PC-3 (cell line): ENCODE data around the gene MSTO1. TPM values are rescaled to one million over a fixed set of nuclear protein-coding genes. Genes with fewer than 3 reads are reported as not detected.
"Not testable (repeated sequence)": the region's sequence is repeated elsewhere in the genome, so short reads cannot be mapped to it uniquely, and the experiment has no call there.

Experiments used
- ATAC-seq: fragments of 200-7000 bp; cut with Tn5 transposase; 2 replicates; pipeline ENCODE4 v1.9.1; 2020; ENCODE audit warnings: mild to moderate bottlenecking, moderate library complexity
- Bru-seq: library from RNA; stranded (reverse); fragments of 400-500 nt; gene quantifications from one replicate; lab custom pipeline; 2021; lab: Mats Ljungman, UMichigan
- BruChase-seq, 2 experiments: library from RNA; stranded (reverse); fragments of 400-500 nt; gene quantifications; one replicate each; lab custom pipeline; 2021; lab: Mats Ljungman, UMichigan
- BruUV-seq: library from RNA; stranded (reverse); fragments of 400-500 nt; replicated peaks from 2 replicates; lab custom pipeline; 2021; lab: Mats Ljungman, UMichigan
- CTCF ChIA-PET: fragments of 300-600 bp; sonication (Branson Sonifier 250); formaldehyde crosslinking; loops from one replicate; lab custom pipeline; 2022; ENCODE audit warnings: antibody characterized with exemption; lab: Charles Lee
- POLR2A ChIA-PET: fragments of 300-600 bp; sonication (Branson Sonifier 250); formaldehyde crosslinking; loops from one replicate; lab custom pipeline; 2022; ENCODE audit warnings: antibody characterized with exemption; ENCODE audit not compliant: unreplicated experiment; lab: Charles Lee
- DNase-seq: peaks from one replicate; pipeline ENCODE4 v3.0.0-alpha.2; 2015
- H2AFZ ChIP-seq: fragments of 300-600 bp; sonication (generic); 2 replicates; pipeline ENCODE4 v1.6.0; 2016; ENCODE audit warnings: antibody characterized with exemption, low read length
- H3F3A ChIP-seq: fragments of 300-600 bp; sonication (generic); one replicate; pipeline ENCODE4 v1.6.0; 2017; ENCODE audit warnings: antibody characterized with exemption, low read length, control low read depth, mild to moderate bottlenecking; ENCODE audit not compliant: unreplicated experiment
- H3K27ac ChIP-seq: fragments of 300-600 bp; sonication (generic); 2 replicates; pipeline ENCODE4 v1.5.1; 2016; ENCODE audit warnings: mild to moderate bottlenecking, low read length
- H3K27me3 ChIP-seq: fragments of 300-600 bp; sonication (generic); 2 replicates; pipeline ENCODE4 v1.6.1; 2016; ENCODE audit warnings: low read length, mixed read lengths
- H3K36me3 ChIP-seq: fragments of 300-600 bp; sonication (generic); 2 replicates; pipeline ENCODE4 v1.6.1; 2016; ENCODE audit warnings: low read depth, mixed run types, low read length, mixed read lengths
- H3K4me1 ChIP-seq: fragments of 300-600 bp; sonication (generic); 2 replicates; pipeline ENCODE4 v1.5.1; 2016; ENCODE audit warnings: low read length; ENCODE audit not compliant: insufficient read depth
- H3K4me2 ChIP-seq: fragments of 300-600 bp; sonication (generic); 2 replicates; pipeline ENCODE4 v1.6.0; 2016; ENCODE audit warnings: low read length
- H3K4me3 ChIP-seq: fragments of 300-600 bp; sonication (generic); 2 replicates; pipeline ENCODE4 v1.5.1; 2016; ENCODE audit warnings: mild to moderate bottlenecking, low read length, mixed read lengths
- H3K79me2 ChIP-seq: fragments of 300-600 bp; sonication (generic); 2 replicates; pipeline ENCODE4 v1.6.1; 2017; ENCODE audit warnings: low read length, mixed read lengths
- H3K9ac ChIP-seq: fragments of 300-600 bp; sonication (generic); 2 replicates; pipeline ENCODE4 v1.6.0; 2016; ENCODE audit warnings: mild to moderate bottlenecking, low read length
- H3K9me2 ChIP-seq: fragments of 300-600 bp; sonication (generic); replicated peaks from 2 replicates; pipeline ENCODE4 v1.6.1; 2016; ENCODE audit warnings: mixed run types, low read length, mixed read lengths
- H3K9me3 ChIP-seq: fragments of 300-600 bp; sonication (generic); 2 replicates; pipeline ENCODE4 v1.6.1; 2016; ENCODE audit warnings: low read length, mixed read lengths
- H4K20me1 ChIP-seq: fragments of 300-600 bp; sonication (generic); 2 replicates; pipeline ENCODE4 v1.6.1; 2016; ENCODE audit warnings: low read length, mixed read lengths
- EZH2 ChIP-seq: fragments of 300-600 bp; sonication (generic); IDR thresholded peaks from one replicate; pipeline ENCODE4 v1.6.1; 2017; ENCODE audit warnings: antibody characterized with exemption, mild to moderate bottlenecking, low read length; ENCODE audit not compliant: unreplicated experiment
- EZH2phosphoT487 ChIP-seq: fragments of 300-600 bp; sonication (generic); IDR thresholded peaks from 2 replicates; pipeline ENCODE4 v1.6.1; 2018; ENCODE audit warnings: mild to moderate bottlenecking, antibody characterized with exemption, low read length, borderline replicate concordance
- intact Hi-C: fragments of 100-400 bp; cut with micrococcal nuclease; formaldehyde crosslinking; loops from 2 replicates; pipeline ENCODE4 v1.9.0; 2023
- long read RNA-seq: library from polyadenylated mRNA; unstranded; transcript quantifications from one replicate; pipeline ENCODE4 v2.0.0, GENCODE V29; 2021; ENCODE audit not compliant: unreplicated experiment
- total RNA-seq: library from RNA; depleted of rRNA; stranded (reverse); fragments of >200 nt; gene quantifications from 2 replicates; pipeline ENCODE4 v1.2.3, GENCODE V29; 2014; rRNA removed
- TF ChIP-seq, protein P1 (sequence below): fragments of 300-600 bp; sonication (generic); conservative IDR thresholded peaks from 2 replicates; pipeline ENCODE4 v1.5.1; 2017; ENCODE audit warnings: antibody characterized with exemption, low read depth, mild to moderate bottlenecking, low read length

MSTO1 gene
- total RNA-seq (76.6 and 80.3 TPM in 2 replicates), Bru-seq, nascent RNA (percentile 96 among the genes with signal in this experiment), BruChase-seq, experiment 1, labeled RNA remaining after a 6-hour chase (percentile 95 among the genes with signal in this experiment), BruChase-seq, experiment 2, labeled RNA remaining after a 2-hour chase (percentile 91 among the genes with signal in this experiment)
- long read RNA-seq, transcript MSTO1-201 (14 exons, 2,431 nt) = major isoform, 26 of 128 reads
- long read RNA-seq, partial matches to known transcripts = 29 of 128 reads
- long read RNA-seq, other reads (novel, unspliced or antisense) = 73 of 128 reads

DNA sequence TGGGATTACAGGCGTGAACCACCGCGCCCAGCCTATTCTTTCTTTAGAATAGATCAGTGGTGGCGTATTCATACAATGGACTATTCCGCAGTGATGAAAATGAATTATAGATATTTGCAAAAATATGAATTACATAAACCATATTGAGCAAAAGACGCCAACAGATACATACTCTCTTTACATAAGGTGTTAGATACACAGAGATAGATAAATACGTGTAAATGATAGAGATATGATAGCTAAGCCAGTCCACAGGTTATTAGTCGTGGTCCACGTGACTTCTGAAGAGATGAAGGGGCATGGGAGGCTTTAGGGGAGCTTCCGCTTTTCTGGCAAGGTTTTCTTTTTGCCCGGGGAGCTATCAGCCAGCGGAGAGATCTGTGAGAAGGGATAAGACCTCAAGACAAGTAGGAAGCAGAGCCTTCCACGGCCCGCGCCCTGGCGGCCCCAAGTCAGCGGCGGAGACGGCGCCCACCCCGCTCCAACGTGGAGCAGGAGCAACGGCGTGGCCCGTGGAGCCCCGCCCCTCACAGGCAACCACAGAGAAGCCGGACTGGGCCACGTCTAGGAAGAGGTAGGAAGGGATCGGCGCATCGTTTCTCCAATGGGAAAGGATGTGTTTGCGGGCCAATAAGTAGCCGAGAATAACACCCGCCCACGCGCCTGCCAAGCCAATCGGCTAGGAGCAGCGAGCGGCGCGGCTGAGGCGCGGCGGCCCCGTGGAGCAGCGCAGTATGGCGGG, at the start of gene MSTO1:
Gene MSTO1 (plus strand): TSS at position 704 of the 742 bp plus-strand sequence. CDS start 31 bp downstream, at position 735.
- peak within 1 kb of the TSS; percentile 60 for H3K27ac ChIP-seq
- H3K9me2 ChIP-seq = no peaks in the 10 kb centered on the region
- H3K4me2 ChIP-seq = peak within 1 kb of the TSS; percentile 83
- no peaks in the 10 kb centered on the region for H3K9me3 ChIP-seq
- H3K27me3 ChIP-seq = no peaks in the 10 kb centered on the region
- H3K4me1 ChIP-seq = peaks cover 4% of the 10 kb centered on the region; the same call in 1 of the 2 replicates
- ATAC-seq (peak; percentile 96), DNase-seq (peak; percentile 99)
- peak within 1 kb of the TSS; percentile 77 for H2AFZ ChIP-seq
- H3K79me2 ChIP-seq = no peaks in the 10 kb centered on the region; the same call in 1 of the 2 replicates
- peak within 1 kb of the TSS; percentile 87 for H3K9ac ChIP-seq
- H3F3A ChIP-seq = no peaks in the 10 kb centered on the region
- no peaks in the 10 kb centered on the region for H4K20me1 ChIP-seq
- ChIA-PET POLR2A (interaction anchor here (0.5 kb wide), 1 partner anchor 42 kb away, joined by 3 read pairs; no protein-coding TSS in a partner anchor), CTCF (no interaction called here)
- no peak for TF ChIP-seq EZH2
- H3K36me3 ChIP-seq = peaks cover 14% of the 10 kb centered on the region
- intact Hi-C loops = no loop called here
- H3K4me3 ChIP-seq = peak within 1 kb of the TSS; percentile 70
- TSS peak; percentile 100 for BruUV-seq

DNA sequence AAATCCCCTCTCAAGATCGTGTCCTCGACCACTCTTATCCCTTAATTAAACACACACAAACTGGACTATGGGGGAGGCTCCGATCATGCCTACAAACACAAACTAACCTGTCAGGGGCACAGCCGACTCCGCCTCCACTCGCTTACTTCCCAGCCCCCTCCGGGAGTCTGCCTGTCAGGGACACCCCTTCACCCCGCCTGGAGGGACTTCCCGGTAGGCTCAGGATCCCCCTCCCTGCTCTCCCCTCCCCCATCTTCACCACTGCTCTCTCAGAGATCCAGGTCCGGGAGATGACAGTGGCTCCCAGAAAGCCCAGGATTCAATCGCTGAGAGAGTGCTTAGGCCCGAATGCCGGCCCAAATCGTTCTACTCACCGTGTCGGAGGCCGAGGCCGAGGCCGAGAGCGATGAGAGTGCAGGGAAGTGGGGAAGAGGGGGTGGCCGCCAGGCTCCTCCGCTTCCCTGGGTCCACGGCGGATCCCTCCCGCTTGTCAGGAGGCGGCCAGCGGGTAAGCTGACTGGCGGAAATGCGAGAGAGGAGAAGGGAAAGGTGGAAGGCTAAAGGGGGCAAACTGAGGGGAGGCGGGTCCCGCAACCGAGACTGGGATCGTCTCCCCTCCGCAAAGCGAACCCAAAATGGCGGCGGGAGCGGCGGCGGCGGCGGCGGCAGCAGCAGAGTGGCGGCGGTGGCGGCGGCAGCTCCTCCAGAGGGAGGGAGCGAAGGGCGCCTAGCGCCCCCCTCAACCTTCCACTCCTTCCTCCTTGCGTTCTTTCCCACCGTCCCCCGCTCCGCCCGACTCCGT, 48.0 kb upstream of the MSTO1 start:
- intact Hi-C loops = loop anchor here (10.0 kb wide), 1 partner anchor 577 kb away; the partner anchor contains the start of gene FLAD1
- Histone ChIP-seq H3K9ac (peak overlapping the region; percentile 98), H4K20me1 (peaks cover 17% of the 10 kb centered on the region), H3K79me2 (peaks cover 93% of the 10 kb centered on the region), H2AFZ (peak overlapping the region; percentile 97), H3K4me3 (peak overlapping the region; percentile 80), H3K4me1 (peaks cover 21% of the 10 kb centered on the region), H3K27ac (peak overlapping the region; percentile 88), H3K4me2 (peak overlapping the region; percentile 85)
- CTCF ChIA-PET, H3K27me3 ChIP-seq, H3F3A ChIP-seq, H3K9me2 ChIP-seq, DNase-seq, H3K36me3 ChIP-seq, H3K9me3 ChIP-seq, BruUV-seq: not testable (repeated sequence)
- POLR2A ChIA-PET = interaction anchor here (0.7 kb wide), 1 partner anchor 238 kb away, joined by 3 read pairs; no protein-coding TSS in a partner anchor
- ATAC-seq = peak; percentile 4

DNA sequence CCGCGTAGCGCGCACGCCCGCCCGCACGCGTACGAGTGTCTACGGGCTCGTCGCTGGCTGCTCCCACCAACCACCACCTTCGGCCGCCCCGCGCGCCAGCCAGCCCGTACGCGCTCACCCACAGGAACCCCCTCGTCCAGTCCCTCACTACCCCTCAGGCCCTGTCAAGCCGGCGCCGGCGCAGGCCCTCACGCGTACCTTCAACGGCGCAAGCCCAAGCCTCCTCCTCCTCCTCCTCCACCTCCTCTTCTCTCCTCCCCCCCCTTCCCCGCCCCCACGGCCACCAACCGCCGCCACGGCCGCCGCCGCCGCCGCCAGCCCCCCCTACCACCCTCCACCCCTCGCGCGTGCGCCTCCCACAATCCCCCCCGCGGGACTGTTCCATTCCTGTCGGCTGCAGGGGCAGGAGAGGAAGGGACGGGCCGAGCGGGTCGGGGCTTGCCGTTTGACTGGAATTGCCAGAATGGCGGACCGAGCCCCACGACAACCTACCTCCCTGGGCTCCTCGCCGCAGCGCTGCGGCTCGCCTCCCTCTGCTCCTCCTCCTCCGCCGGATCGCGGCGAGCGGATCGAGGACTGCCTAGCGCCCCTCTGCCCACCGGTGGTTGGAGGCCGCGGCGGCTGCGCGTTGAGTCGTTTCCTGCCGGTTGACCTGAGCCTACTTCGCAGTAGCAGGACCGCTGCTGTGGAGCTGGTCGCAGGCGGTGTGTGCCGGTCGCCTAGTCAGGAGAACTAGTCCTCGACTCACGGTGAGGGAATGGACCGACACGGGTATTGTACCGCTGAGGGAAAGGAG, 47.2 kb upstream of the MSTO1 start, which contains the start of gene ASH1L:
Gene ASH1L (minus strand): TSS at position 223 of the 796 bp plus-strand sequence. CDS start 41,284 bp downstream, outside the sequence.
- Histone ChIP-seq H3K27ac (peak within 1 kb of the TSS; percentile 88), H3K79me2 (peaks cover 90% of the 10 kb centered on the region), H3F3A (no peaks in the 10 kb centered on the region), H3K4me3 (peak within 1 kb of the TSS; percentile 80), H3K9ac (peak within 1 kb of the TSS; percentile 98), H4K20me1 (peaks cover 15% of the 10 kb centered on the region), H3K27me3 (no peaks in the 10 kb centered on the region), H3K36me3 (peaks cover 7% of the 10 kb centered on the region; the same call in 1 of the 2 replicates), H3K4me2 (peak within 1 kb of the TSS; percentile 86), H2AFZ (peak within 1 kb of the TSS; percentile 97), H3K9me2 (no peaks in the 10 kb centered on the region), H3K4me1 (peaks cover 21% of the 10 kb centered on the region), H3K9me3 (no peaks in the 10 kb centered on the region)
- no TSS peak for BruUV-seq
- TF ChIP-seq EZH2 (no peak), EZH2phosphoT487 (no peak)
- TF ChIP-seq, protein P1, sequence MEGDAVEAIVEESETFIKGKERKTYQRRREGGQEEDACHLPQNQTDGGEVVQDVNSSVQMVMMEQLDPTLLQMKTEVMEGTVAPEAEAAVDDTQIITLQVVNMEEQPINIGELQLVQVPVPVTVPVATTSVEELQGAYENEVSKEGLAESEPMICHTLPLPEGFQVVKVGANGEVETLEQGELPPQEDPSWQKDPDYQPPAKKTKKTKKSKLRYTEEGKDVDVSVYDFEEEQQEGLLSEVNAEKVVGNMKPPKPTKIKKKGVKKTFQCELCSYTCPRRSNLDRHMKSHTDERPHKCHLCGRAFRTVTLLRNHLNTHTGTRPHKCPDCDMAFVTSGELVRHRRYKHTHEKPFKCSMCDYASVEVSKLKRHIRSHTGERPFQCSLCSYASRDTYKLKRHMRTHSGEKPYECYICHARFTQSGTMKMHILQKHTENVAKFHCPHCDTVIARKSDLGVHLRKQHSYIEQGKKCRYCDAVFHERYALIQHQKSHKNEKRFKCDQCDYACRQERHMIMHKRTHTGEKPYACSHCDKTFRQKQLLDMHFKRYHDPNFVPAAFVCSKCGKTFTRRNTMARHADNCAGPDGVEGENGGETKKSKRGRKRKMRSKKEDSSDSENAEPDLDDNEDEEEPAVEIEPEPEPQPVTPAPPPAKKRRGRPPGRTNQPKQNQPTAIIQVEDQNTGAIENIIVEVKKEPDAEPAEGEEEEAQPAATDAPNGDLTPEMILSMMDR = no peak
- intact Hi-C loops = loop anchor here (10.0 kb wide), 1 partner anchor 578 kb away; the partner anchor contains the start of gene FLAD1
- peak; percentile 93 for DNase-seq
- ChIA-PET CTCF (no interaction called here), POLR2A (interaction anchor here (0.5 to 0.7 kb wide), 4 partner anchors 8 to 332 kb away, joined by 3 to 10 read pairs (median 5); no protein-coding TSS in a partner anchor)
- ATAC-seq = peak; percentile 81

DNA sequence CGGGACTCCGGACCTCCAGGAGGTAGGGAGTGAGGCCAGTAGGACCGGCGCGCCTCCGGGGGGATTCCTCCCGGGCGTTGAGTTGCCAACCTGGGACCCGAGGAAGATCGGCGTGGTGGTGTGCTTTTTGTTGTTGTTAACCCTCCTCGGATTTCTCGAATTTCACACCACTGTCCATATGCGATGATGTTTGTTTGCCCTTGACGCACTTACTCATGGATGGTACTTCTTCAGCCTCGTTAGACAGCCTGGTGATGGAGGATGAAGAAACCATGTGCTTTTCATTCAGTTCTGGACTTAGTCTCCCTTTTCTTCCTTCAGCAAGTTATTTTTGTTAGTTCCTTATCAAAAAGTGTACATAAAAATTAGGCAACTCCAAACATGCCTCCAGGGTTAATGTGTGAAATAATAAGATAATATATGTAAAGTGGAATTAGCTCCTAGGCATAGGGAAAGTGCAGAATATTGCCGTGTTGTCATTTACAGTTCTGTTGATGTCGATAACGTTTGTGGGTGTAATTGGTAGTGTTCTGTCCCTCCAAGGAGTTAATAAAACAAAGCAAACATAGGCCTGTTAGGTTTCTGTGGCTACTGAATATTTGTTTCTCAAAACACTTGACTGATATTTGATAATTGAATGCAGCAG, 46.5 kb upstream of the MSTO1 start:
- peaks cover 88% of the 10 kb centered on the region for H3K79me2 ChIP-seq
- H3K9ac ChIP-seq = peak overlapping the region; percentile 98
- peaks cover 21% of the 10 kb centered on the region for H3K4me1 ChIP-seq
- DNase-seq, H3K27me3 ChIP-seq, CTCF ChIA-PET, H3K9me3 ChIP-seq, H3K36me3 ChIP-seq, H3K9me2 ChIP-seq, H3F3A ChIP-seq: not testable (repeated sequence)
- peak overlapping the region; percentile 88 for H3K27ac ChIP-seq
- ATAC-seq = peak; percentile 8
- peak overlapping the region; percentile 97 for H2AFZ ChIP-seq
- POLR2A ChIA-PET = interaction anchor here (0.6 to 0.7 kb wide), 2 partner anchors 7 to 26 kb away, joined by 4 to 10 read pairs; no protein-coding TSS in a partner anchor
- H3K4me3 ChIP-seq = peak overlapping the region; percentile 80
- peaks cover 13% of the 10 kb centered on the region for H4K20me1 ChIP-seq
- peak overlapping the region; percentile 86 for H3K4me2 ChIP-seq
- intact Hi-C loops = loop anchor here (10.0 kb wide), 1 partner anchor 579 kb away; the partner anchor contains the start of gene FLAD1
- BruUV-seq = TSS peak; percentile 76
